Embryonic facial prominence (tissue), 1 donor: Measurements from ENCODE around the gene UXS1.

Source experiments
- DNase-seq: peaks from one replicate; pipeline ENCODE4 v3.0.0-alpha.2; 2016; ENCODE audit errors: extremely low spot score

UXS1 gene

DNA sequence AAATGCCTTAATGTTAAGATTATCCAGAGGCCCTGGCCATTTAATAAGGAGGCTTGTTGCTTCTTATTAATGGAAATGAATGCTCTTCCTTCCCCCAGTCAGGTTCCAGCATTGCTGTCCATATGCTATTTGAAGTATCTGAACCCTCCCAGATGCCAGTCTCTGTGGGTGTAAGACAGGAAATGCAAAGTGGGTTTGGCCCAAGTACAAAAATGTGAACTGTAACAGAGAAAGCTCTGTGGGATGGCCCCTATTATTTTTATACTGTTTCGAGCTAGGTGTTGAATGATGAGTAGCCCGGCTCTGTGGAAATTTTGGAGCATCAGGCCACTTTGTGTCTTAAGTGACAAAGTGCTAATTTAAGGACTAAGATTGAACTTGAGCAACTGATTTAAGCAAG is 141.0 kb downstream of the UXS1 start:
- no peak for DNase-seq

DNA sequence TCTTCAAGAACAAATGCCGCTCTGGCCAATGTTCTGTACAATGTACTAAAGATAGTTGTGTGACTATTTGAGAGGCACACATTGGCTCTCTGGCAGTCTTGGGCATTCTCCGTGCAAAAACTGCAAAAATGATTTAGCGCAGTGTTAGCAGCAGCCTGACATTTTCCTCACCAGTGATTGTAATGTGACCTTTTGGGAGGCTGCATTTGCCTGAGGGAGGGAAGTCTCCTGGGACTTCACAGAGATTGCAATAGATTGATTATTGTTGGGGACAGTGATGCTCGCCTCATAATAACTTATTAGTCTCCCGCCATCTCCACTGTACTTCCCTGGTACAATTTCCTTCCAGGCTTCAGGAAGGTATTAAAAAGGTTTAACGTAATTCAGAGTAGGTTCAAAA is 149.2 kb downstream of the UXS1 start:
- DNase-seq = no peak

DNA sequence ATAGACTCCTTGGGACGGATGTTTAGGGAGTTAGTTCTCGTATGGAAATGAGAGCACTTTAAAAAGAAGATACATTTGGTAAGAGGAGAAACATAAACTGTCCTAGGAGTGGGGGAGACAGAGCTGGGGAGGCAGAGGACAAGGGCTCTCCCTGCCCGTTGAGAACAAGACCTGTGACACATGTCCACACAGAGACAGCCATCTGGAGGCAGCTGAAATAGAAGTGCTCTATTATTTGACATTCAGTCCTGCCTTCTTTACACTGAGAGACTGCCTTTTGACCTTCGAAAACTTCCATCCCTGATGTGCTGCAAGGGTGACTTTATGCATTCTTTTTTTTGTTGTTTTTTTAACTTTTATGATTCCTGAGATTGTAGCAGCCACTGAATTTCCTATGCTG is 150.1 kb downstream of the UXS1 start:
- DNase-seq = no peak
